Measurements from ENCODE around the gene MGAT4A. TPM values are rescaled to one million over a fixed set of nuclear protein-coding genes. Genes with fewer than 3 reads are reported as not detected.

Gene MGAT4A
- total and polyA plus RNA-seq, 2 of the 8 experiments (the other 6 are each of a cell fraction or from before 2014, with no cell fraction given) = 1.4 to 7.7 TPM

- Histone ChIP-seq H3K79me2 (ENCODE audit: control insufficient read depth in 1 of 2, insufficient read depth in 2 of 2, low read length in 2 of 2) (peaks cover 17 to 39% of the 10 kb centered on the region in 2 experiments), H4K5ac (ENCODE audit: insufficient read length, low read depth, low read length) (no peak overlapping the region)
- POLR2A ChIA-PET (ENCODE audit: partially characterized antibody) = no interaction called here
Measured at GRCh38 chr2:98604547-98604946, 126.4 kb downstream of the MGAT4A start.

More at GRCh38 chr2:98604547-98604946, 126.4 kb downstream of the MGAT4A start:
- Histone ChIP-seq H4K20me1 (replicated peaks in 1 of 2; ENCODE audit: control insufficient read depth in 1 of 2, insufficient read depth in 2 of 2, low read length in 2 of 2) (peaks cover 0 to 10% of the 10 kb centered on the region in 2 experiments), H2BK5ac (ENCODE audit: low read depth, low read length) (no peak overlapping the region), H3K9ac (replicated peaks in 1 of 4; ENCODE audit: extremely low read depth in 1 of 4, low read depth in 3 of 4, low read length in 3 of 4) (no peak overlapping the region), H3K4me3 (ENCODE audit: extremely low read depth in 1 of 4, insufficient read depth in 2 of 4, low read depth in 3 of 4, low read length in 4 of 4) (no peak overlapping the region), H3K36me3 (ENCODE audit: control insufficient read depth in 2 of 4, insufficient read depth in 4 of 4, low read length in 3 of 4) (peaks cover 3 to 17% (median 11%) of the 10 kb centered on the region in 4 experiments; a peak in 7 of 8 replicates), H3K27ac (ENCODE audit: low read depth, low read length) (no peak overlapping the region), H2AK5ac (ENCODE audit: low read depth, low read length) (no peak overlapping the region), H4K91ac (replicated peaks; ENCODE audit: insufficient read length, low read length) (no peak overlapping the region), H3K79me1 (ENCODE audit: low read depth, low read length) (peaks cover 7% of the 10 kb centered on the region; the same call in 1 of the 2 replicates), H3K4ac (replicated peaks; ENCODE audit: insufficient read length, low read depth, low read length) (no peak overlapping the region), H3K56ac (replicated peaks; ENCODE audit: insufficient read length, low read depth, low read length) (no peak overlapping the region), H3K14ac (ENCODE audit: insufficient read length) (no peak overlapping the region), H2BK120ac (replicated peaks; ENCODE audit: low read depth, low read length) (no peak overlapping the region), H2BK15ac (ENCODE audit: low read length) (no peak overlapping the region), H3K18ac (ENCODE audit: extremely low read depth, low read length) (no peak overlapping the region), H3K9me3 (ENCODE audit: insufficient read depth in 2 of 2, low read depth in 1 of 2, low read length in 1 of 2) (no peaks in the 10 kb centered on the region), H3K4me2 (ENCODE audit: insufficient read depth in 1 of 2, low read depth in 2 of 2, low read length in 2 of 2) (no peak overlapping the region), H2BK12ac (ENCODE audit: low read depth, low read length) (no peak overlapping the region), H3K27me3 (replicated peaks in 1 of 4; ENCODE audit: control insufficient read depth in 3 of 4, extremely low read depth in 1 of 4, insufficient read depth in 3 of 4, low read length in 3 of 4) (no peaks in the 10 kb centered on the region), H3K4me1 (replicated peaks in 1 of 4; ENCODE audit: control insufficient read depth in 3 of 4, insufficient read depth in 4 of 4, low read length in 3 of 4) (peaks cover 0 to 8% (median 4%) of the 10 kb centered on the region in 4 experiments; a peak in 2 of 7 replicates), H3K23ac (ENCODE audit: insufficient read length) (no peak overlapping the region), H2AFZ (ENCODE audit: low read length) (no peak overlapping the region), H3K23me2 (ENCODE audit: low read depth, low read length) (peaks cover 8% of the 10 kb centered on the region), H4K8ac (ENCODE audit: extremely low read depth, insufficient read depth, low read length) (no peak overlapping the region), H2BK20ac (ENCODE audit: low read length) (no peak overlapping the region)
- TF ChIP-seq KDM1A (IDR thresholded peaks at IDR 0.05; ENCODE audit: borderline replicate concordance, low read length) (no peak), SIN3A (conservative IDR thresholded peaks at IDR 0.05 in 1 of 2, IDR thresholded peaks at IDR 0.05 in 1 of 2; ENCODE audit: low read depth in 1 of 2, low read length in 2 of 2) (no peak), SRF (IDR thresholded peaks at IDR 0.05; ENCODE audit: low read depth, low read length) (no peak), RFX5 (IDR thresholded peaks at IDR 0.05; ENCODE audit: borderline replicate concordance, low read depth, low read length) (no peak), TBP (IDR thresholded peaks at IDR 0.05; ENCODE audit: low read depth, low read length) (no peak), FOSL1 (IDR thresholded peaks at IDR 0.05; ENCODE audit: insufficient read depth, low read depth, low read length) (no peak), JUND (IDR thresholded peaks at IDR 0.05; ENCODE audit: low read length) (no peak), NRF1 (IDR thresholded peaks at IDR 0.05; ENCODE audit: low read depth, low read length) (no peak), EGR1 (IDR thresholded peaks at IDR 0.05; ENCODE audit: borderline replicate concordance, low read depth, low read length) (no peak), YY1 (IDR thresholded peaks at IDR 0.05; ENCODE audit: low read depth, low read length) (no peak)
- TF ChIP-seq, protein P1, sequence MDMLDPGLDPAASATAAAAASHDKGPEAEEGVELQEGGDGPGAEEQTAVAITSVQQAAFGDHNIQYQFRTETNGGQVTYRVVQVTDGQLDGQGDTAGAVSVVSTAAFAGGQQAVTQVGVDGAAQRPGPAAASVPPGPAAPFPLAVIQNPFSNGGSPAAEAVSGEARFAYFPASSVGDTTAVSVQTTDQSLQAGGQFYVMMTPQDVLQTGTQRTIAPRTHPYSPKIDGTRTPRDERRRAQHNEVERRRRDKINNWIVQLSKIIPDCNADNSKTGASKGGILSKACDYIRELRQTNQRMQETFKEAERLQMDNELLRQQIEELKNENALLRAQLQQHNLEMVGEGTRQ (IDR thresholded peaks at IDR 0.05; ENCODE audit: low read length) = no peak
- 83% methylated on average over 2 of the region's 2 CpGs; no CpG with 5 or more reads in 1 of the 2 experiments for WGBS, 2 experiments (ENCODE audit: extremely low coverage in 1 of 2, insufficient coverage in 1 of 2, insufficient read length in 1 of 2, insufficient replicate concordance in 2 of 2, low coverage in 1 of 2, low lambda C conversion rate in 2 of 2, missing lambda C conversion rate in 1 of 2)
- DNase-seq (ENCODE audit: low read depth in 1 of 2, low spot score in 2 of 2) = no peak
- CTCF ChIA-PET (ENCODE audit: partially characterized antibody) = interaction anchor here (1.1 kb wide), 1 partner anchor 35 kb away, joined by 3 read pairs; no protein-coding TSS in a partner anchor
- FAIRE-seq = no peak

Data from H1 (cell line).